OCI-LY3 (cell line): ENCODE results near the gene USB1.

Source experiments
- EZH2phosphoT487 ChIP-seq: fragments of 200-600 bp; shearing (Covaris generic); IDR thresholded peaks from 2 replicates; pipeline ENCODE4 v1.6.1; 2018; ENCODE audit warnings: antibody characterized with exemption, mixed run types, low read depth
- TF ChIP-seq, protein P1 (sequence below): fragments of 200-600, 300-600 bp; sonication (generic); IDR thresholded peaks from 2 replicates; pipeline ENCODE4 v1.5.1; 2014; ENCODE audit warnings: antibody characterized with exemption, low read length, low read depth

DNA sequence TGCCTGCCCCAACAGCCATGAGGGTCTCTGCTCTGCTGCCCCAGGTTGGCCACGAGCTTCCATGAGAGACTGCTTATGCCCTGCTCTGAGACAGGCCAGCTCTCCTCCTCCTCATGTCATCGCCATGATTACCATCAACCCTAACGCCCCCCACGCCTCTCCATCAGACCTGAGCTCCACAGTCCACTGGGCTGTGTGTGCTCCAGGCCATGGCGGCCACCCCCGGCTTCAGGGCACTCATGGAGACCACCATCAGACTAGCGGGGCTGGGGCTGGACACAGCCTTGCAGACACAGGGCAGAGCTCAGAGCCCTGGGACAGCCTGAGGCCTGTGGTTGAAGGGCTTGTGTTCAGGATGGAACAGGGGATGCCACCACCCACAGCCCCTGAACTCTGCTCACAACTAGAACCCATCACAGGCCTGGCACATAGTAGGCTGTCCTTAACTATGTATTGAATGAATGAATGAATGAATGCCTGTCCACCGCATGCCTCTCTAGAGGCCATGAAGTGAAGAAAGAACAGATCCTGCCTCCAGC is 44.9 kb upstream of the USB1 start:
- TF ChIP-seq, protein P1, sequence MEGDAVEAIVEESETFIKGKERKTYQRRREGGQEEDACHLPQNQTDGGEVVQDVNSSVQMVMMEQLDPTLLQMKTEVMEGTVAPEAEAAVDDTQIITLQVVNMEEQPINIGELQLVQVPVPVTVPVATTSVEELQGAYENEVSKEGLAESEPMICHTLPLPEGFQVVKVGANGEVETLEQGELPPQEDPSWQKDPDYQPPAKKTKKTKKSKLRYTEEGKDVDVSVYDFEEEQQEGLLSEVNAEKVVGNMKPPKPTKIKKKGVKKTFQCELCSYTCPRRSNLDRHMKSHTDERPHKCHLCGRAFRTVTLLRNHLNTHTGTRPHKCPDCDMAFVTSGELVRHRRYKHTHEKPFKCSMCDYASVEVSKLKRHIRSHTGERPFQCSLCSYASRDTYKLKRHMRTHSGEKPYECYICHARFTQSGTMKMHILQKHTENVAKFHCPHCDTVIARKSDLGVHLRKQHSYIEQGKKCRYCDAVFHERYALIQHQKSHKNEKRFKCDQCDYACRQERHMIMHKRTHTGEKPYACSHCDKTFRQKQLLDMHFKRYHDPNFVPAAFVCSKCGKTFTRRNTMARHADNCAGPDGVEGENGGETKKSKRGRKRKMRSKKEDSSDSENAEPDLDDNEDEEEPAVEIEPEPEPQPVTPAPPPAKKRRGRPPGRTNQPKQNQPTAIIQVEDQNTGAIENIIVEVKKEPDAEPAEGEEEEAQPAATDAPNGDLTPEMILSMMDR = no peak
- no peak for TF ChIP-seq EZH2phosphoT487
